Activated CD4-positive, alpha-beta T cell treated with anti-CD3 and anti-CD28 coated beads, Interleukin-2, Interleukin-4, amounts not matched to agents 100 ng/mL and 50 ng/mL, durations not matched to agents 16 hours and 8 hours (primary cell): ENCODE measurements around the gene CNIH3.
"Not testable (repeated sequence)": the region's sequence is repeated elsewhere in the genome, so short reads cannot be mapped to it uniquely, and the experiment has no call there.

Source experiments
- DNase-seq: peaks from one replicate; pipeline ENCODE4 v3.0.0-alpha.2; 2020; ENCODE audit warnings: low spot score

Gene CNIH3

GRCh38 chr1:224615861-224616755 is at the start of gene CNIH3:
TSS of gene CNIH3 (plus strand) at chr1:224616317. CDS start at chr1:224617175, 858 bp downstream.
- peak; percentile 4 for DNase-seq

DNA sequence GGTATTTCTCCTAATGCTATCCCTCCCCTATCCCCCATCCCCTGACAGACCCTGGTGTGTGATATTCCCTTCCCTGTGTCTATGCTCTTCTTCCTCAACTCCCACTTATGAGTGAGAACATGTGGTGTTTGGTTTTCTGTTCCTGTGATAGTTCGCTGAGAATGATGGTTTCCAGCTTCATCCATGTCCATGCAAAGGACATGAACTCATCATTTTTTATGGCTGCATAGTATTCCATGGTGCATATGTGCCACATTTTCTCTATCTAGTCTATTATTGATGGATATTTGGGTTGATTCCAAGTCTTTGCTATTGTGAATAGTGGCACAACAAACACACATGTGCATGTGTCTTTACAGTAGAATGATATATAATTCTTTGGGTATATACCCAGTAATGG is 49.6 kb upstream of the CNIH3 start:
- DNase-seq = not testable (repeated sequence)

GRCh38 chr1:224569276-224569675 is 46.8 kb upstream of the CNIH3 start:
- no peak for DNase-seq

GRCh38 chr1:224571975-224572374 is 44.1 kb upstream of the CNIH3 start:
- not testable (repeated sequence) for DNase-seq

GRCh38 chr1:224579526-224579925 is 36.6 kb upstream of the CNIH3 start:
- DNase-seq = no peak

DNA sequence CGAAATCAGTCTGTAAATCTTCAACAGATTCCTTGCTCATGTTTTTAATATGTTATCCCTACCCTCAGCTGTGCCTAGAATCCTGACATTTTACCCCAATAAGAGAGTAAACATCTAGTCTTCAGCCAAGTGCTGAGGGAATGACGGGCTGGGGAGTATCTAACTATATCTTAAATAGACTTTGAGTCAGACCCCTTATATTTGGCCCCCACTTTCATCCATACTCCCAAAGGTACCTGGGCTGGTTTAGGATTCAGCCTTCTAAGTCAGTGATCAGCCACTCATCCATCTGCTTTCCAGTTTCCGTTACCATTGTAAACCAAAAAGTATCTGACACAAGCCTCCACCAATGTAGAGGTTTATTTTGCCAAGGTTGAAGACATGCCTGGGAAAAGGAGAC is 36.1 kb upstream of the CNIH3 start:
- DNase-seq = no peak

DNA sequence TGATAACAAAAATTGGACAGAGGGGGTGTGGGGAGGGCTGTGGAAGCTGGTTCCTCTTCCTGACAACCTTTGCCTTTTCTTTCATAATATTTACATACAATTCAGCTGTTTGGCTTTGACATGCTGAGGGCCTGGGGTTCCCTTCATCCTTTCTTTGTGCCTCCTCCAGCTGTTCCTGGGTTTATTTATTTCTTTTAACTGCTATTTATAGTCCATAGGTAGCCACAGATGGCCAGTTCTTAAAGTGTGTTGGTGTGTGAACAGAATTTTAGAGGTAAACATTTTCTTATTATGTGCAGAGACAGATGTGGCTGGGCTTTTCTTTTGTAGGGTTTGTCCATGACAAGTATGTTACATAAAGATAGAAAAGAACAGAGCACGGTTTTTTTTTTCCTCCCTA is 34.1 kb upstream of the CNIH3 start:
- DNase-seq = no peak

GRCh38 chr1:224583774-224584173 is 32.3 kb upstream of the CNIH3 start:
- DNase-seq = no peak

- no peak for DNase-seq
Measured at GRCh38 chr1:224585051-224585450, 31.1 kb upstream of the CNIH3 start.

- no peak for DNase-seq
Measured at GRCh38 chr1:224587051-224587450, 29.1 kb upstream of the CNIH3 start.

DNA sequence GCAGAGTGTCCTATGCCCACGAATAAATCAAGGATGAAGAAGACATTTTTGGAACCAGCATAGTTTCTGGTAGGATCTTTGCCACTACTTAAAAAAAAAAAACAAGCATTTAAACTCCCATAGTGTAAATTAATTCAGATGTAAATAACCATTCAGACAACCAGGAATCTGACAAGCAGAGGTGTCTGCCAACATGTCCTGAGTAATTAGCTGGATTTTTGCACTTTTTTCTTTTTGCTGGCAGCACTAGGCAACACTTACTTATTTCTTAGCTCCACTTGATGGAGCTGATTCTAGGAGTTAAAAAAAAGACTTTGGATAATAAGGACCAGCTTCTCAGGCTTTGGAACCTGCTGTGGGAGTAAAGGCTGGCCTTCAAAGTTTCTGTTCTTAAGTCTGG is 27.6 kb upstream of the CNIH3 start:
- no peak for DNase-seq

- no peak for DNase-seq
Measured at GRCh38 chr1:224589006-224589405, 27.1 kb upstream of the CNIH3 start.

DNA sequence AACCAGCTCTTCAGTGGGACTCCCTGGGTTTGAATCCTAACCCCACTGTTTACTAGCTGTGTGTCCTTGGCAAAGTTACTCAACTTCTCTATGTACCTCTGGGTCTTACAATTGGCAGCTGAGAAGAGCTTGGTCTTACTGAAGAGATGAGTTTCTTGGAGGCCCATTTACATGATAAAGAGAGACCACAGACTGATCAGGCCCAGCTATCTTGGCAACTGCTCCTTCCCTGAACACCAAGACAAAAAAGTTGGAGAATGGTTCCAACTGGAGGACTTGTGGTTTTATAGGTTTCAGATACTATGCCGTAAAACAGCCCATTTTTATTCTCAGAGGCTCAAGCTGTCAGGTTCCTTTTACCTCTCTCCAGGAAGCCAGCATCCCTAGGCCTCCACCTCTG is 24.8 kb upstream of the CNIH3 start:
- no peak for DNase-seq

- DNase-seq = no peak
Measured at GRCh38 chr1:224592636-224593582, 23.2 kb upstream of the CNIH3 start.

DNA sequence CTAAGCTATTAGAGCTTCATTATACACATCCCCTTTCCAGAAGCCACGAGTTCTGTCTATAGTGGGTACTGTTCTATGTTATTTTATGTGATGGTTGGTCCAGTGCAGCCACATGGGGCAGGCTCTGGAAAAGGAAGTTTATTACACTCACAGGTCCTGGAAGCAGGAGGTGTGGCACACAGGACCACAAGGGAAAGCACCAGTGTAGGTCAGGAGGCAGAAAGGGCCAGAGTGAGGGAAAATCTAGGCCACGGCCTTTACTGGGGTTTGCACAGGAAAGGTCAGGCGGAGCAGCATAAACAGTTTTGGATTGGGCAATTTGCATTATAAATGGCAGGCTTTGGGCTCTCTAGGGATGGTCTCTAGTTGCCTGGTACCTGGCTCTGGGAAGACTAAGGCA is 21.8 kb upstream of the CNIH3 start:
- no peak for DNase-seq

DNA sequence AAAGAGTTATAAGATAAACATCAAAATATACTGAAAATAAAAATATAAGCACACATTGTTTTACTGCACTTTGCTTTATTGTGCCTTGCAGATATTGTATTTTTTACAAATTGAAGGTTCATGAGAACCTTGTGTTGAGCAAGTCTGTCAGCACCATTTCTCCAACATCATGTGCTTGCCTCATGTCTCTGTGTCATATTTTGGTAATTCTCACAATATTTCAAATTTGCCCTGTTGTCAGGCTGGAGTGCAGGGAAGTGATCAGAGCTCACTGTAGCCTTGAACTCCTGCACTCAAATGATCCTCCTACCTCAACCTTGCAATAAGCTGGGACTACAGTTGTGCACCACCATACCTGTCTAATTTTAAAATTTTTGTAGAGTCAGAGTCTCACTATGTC is 21.3 kb upstream of the CNIH3 start:
- no peak for DNase-seq

- DNase-seq = no peak
Measured at GRCh38 chr1:224605482-224606181, 10.5 kb upstream of the CNIH3 start.

DNA sequence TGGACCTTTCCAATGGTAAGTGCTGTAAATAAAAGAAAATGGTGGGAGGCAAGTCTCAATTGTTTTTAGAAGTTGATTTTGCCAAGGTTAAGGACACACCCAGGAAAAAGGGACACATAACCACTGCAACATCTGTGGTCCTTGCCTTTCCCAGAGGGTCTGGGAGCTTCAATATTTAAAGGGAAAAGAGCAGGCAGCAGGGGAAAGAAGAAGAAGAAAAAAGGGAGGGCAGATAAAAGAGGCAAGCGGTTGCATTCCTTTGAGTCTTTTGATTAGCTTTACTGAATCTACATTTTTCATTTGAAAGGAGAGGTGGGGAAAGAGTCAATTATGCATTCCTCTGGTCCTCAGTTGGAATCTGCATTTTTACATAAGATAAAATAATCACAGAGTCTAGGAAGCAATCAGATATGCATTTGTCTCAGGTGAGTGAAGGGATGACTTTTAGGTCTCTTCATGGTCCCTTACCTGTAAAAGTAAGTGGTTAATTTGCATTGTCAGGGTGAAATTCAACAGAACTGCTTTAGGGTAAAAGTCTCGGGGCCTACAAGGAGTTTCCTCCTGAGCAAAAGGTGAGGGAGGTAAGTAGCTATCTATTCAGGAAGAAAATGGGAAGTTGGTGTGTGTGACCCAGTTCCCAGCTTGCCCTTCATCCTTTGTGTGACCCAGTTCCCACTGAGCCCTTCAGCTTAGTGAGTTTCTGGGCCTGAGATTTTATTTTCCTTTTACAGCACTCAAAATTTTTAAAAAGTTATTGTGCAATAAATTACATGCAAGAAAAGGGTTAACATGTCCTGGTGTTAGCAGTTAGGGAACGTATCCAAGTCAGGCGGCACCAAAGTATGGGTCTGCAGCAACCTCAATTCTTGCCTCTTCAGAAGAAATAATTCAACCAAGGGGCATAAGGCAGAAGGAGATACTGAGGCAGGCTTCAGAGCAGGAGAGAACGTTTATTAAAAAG is 8.6 kb upstream of the CNIH3 start:
- no peak for DNase-seq

DNA sequence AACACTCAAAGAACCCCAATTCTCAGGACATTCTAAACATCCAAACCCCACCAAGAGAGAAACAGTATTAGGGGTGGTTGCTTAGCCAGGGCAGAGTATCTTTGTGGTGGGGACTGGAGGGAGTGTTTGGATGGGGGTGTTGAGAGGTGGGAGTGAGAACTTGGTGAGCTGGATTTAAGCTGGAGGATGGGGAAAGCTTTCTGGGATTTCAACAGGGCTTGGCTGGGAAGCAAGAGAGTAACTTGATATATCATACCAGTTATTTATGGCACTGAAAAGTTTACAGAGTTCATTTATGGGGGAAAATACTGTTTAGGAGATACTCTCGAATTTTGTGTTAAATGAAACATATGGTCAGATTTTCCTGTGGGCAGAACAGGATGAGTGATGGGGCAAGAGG is 6.8 kb upstream of the CNIH3 start:
- DNase-seq = no peak

GRCh38 chr1:224612246-224612645 is 3.9 kb upstream of the CNIH3 start:
- no peak for DNase-seq

DNA sequence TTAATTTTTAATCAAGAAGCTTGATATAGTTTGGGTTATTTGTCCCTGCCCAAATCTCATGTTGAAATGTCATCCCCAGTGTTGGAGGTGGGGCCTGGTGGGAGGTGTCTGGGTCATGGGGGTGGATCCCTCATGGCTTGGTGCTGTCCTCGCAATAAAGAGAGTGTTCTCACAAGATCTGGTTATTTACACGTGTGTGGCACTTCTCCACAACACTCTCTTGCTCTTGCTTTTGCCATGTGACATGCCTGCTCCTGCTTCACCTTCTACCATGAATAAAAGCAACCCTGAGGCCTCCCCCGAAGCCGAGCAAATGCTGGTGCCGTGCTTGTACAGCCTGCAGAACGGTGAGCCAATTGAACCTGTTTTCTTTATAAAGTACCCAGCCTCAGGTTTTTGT is 2.6 kb upstream of the CNIH3 start:
- no peak for DNase-seq
